Measurements from ENCODE around the gene TASOR. TPM values are rescaled to one million over a fixed set of nuclear protein-coding genes. Genes with fewer than 3 reads are reported as not detected.
"Not testable (repeated sequence)": the region's sequence is repeated elsewhere in the genome, so short reads cannot be mapped to it uniquely, and the experiment has no call there.

Gene TASOR
- total RNA-seq (2014; rRNA removed; shearing (Covaris generic)), result 42.9 and 45.3 TPM in 2 replicates
- polyA plus RNA-seq (2015; cell fraction: cytosol; rRNA removed), result 45.4 and 59.1 TPM in 2 replicates
- 53.5 and 69.1 TPM in 2 replicates for polyA plus RNA-seq (2015; cell fraction: nucleus; rRNA removed)

GRCh38 chr3:56683122-56683817 lies at the start of gene TASOR:
Gene TASOR, minus strand, starts transcription at chr3:56683265. Its CDS starts 259 bp downstream, at chr3:56683006.
- peak; percentile 69 for DNase-seq (ENCODE audit: low read depth)

- DNase-seq (ENCODE audit: low read depth), result no peak
Observed at GRCh38 chr3:56732109-56732508, 49.0 kb upstream of the TASOR start.

- no peak for DNase-seq (ENCODE audit: low read depth)
Observed at GRCh38 chr3:56725175-56725574, 42.1 kb upstream of the TASOR start.

GRCh38 chr3:56724676-56725075 lies 41.6 kb upstream of the TASOR start:
- DNase-seq (ENCODE audit: low read depth), result no peak

GRCh38 chr3:56720849-56721248 lies 37.8 kb upstream of the TASOR start:
- DNase-seq (ENCODE audit: low read depth), result no peak

GRCh38 chr3:56718809-56719208 lies 35.7 kb upstream of the TASOR start:
- DNase-seq (ENCODE audit: low read depth), result not testable (repeated sequence)

- DNase-seq (ENCODE audit: low read depth), result no peak
Observed at GRCh38 chr3:56711344-56711743, 28.3 kb upstream of the TASOR start.

- not testable (repeated sequence) for DNase-seq (ENCODE audit: low read depth)
Observed at GRCh38 chr3:56707412-56707811, 24.3 kb upstream of the TASOR start.

GRCh38 chr3:56706629-56707028 lies 23.6 kb upstream of the TASOR start:
- no peak for DNase-seq (ENCODE audit: low read depth)

GRCh38 chr3:56704706-56705105 lies 21.6 kb upstream of the TASOR start:
- no peak for DNase-seq (ENCODE audit: low read depth)

- DNase-seq (ENCODE audit: low read depth), result peak; percentile 56
Observed at GRCh38 chr3:56702490-56703315, 19.6 kb upstream of the TASOR start.

- DNase-seq (ENCODE audit: low read depth), result no peak
Observed at GRCh38 chr3:56700151-56700550, 17.1 kb upstream of the TASOR start.

- no peak for DNase-seq (ENCODE audit: low read depth)
Observed at GRCh38 chr3:56694867-56695683, 12.0 kb upstream of the TASOR start.

GRCh38 chr3:56693750-56694149 lies 10.7 kb upstream of the TASOR start:
- peak; percentile 21 for DNase-seq (ENCODE audit: low read depth)

GRCh38 chr3:56692520-56693433 lies 9.7 kb upstream of the TASOR start:
- not testable (repeated sequence) for DNase-seq (ENCODE audit: low read depth)

- not testable (repeated sequence) for DNase-seq (ENCODE audit: low read depth)
Observed at GRCh38 chr3:56692001-56692365, 8.9 kb upstream of the TASOR start.

GRCh38 chr3:56691165-56692000 lies 8.3 kb upstream of the TASOR start:
- DNase-seq (ENCODE audit: low read depth), result peak; percentile 50

GRCh38 chr3:56689303-56689702 lies 6.2 kb upstream of the TASOR start:
- no peak for DNase-seq (ENCODE audit: low read depth)

GRCh38 chr3:56688191-56688590 lies 5.1 kb upstream of the TASOR start:
- no peak for DNase-seq (ENCODE audit: low read depth)

- no peak for DNase-seq (ENCODE audit: low read depth)
Observed at GRCh38 chr3:56684029-56684428, 964 bp upstream of the TASOR start.

Data from HT1080 (cell line).